Tongue (tissue), 2 donors: ENCODE results near the gene RGS1. TPM values are rescaled to one million over a fixed set of nuclear protein-coding genes. Genes with fewer than 3 reads are reported as not detected.

Experiments
- DNase-seq: peaks from one replicate; pipeline ENCODE4 v3.0.0-alpha.2; 2015
- total RNA-seq: library from RNA; depleted of rRNA; stranded (reverse); fragments of >200 nt; gene quantifications from one replicate; pipeline ENCODE4 v1.2.3, GENCODE V29; 2014

RGS1 gene
- total RNA-seq, 1 donor from 2014 or later, result 31.6 TPM

GRCh38 chr1:192626366-192627179, 51.0 kb downstream of the RGS1 start:
- no peak for DNase-seq

GRCh38 chr1:192627901-192628300, 52.3 kb downstream of the RGS1 start:
- no peak for DNase-seq

DNA sequence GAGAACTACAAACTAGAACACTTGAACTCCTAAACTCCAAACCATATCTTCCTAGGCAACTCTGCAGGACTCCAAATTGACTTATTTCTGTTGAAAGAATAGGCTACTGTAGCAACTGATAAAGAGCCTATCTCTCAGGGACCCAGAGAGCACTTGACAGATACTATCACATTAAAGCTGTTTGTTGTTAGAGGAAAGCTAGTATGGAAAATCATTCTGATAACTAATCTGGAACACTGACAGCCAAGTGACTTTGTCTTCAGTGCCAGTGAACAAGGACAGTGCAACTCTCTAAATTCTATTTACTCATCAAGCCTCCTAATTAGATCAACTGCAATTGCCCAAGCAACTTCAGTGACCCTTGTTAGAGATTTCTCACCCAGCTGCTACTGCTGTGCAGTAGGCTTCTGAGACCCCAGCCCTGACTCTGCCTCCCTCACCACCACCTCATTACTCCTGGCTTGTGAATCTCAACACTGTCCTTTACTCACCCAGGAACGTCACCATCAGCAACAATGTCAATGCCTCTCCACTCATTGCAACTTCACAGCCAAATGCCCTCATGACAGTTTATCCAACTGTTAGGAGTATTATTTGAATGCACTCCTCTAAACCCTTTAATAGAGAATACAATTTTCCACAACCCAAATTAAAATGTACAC, 53.0 kb downstream of the RGS1 start:
- DNase-seq, result no peak

GRCh38 chr1:192629612-192630011, 54.0 kb downstream of the RGS1 start:
- DNase-seq, result no peak

Other genes with a start within 250 kb of the RGS1 start
- gene RGS13, start 60.4 kb downstream of the RGS1 start, total RNA-seq, result 0.10 TPM
- gene RGS2, start 233.3 kb downstream of the RGS1 start, total RNA-seq, result 50.8 TPM